IMR-90 (cell line): ENCODE data around the gene TTF1. TPM values are rescaled to one million over a fixed set of nuclear protein-coding genes. Genes with fewer than 3 reads are reported as not detected.

Experiments
- ATAC-seq: fragments of 200-7000 bp; cut with Tn5 transposase; 2 replicates; pipeline ENCODE4 v1.9.1; 2020; ENCODE audit warnings: low read depth, mild to moderate bottlenecking, moderate library complexity
- BruUV-seq: library from RNA; stranded (reverse); fragments of 400-500 nt; replicated peaks from 2 replicates; lab custom pipeline; 2021; lab: Mats Ljungman, UMichigan
- CTCF ChIA-PET: fragments of 300-600 bp; formaldehyde crosslinking; extraction: SDS; loops from one replicate; lab custom pipeline; 2021; ENCODE audit warnings: antibody characterized with exemption; lab: Yijun Ruan, JAX
- POLR2A ChIA-PET: fragments of 300-600 bp; sonication (Branson Sonifier 250); formaldehyde crosslinking; loops from one replicate; lab custom pipeline; 2022; ENCODE audit warnings: antibody characterized with exemption; ENCODE audit not compliant: unreplicated experiment; lab: Charles Lee
- DNase-seq: peaks from one replicate; pipeline ENCODE4 v3.0.0; 2013
- H2AFZ ChIP-seq: replicated peaks from 2 replicates; pipeline ENCODE3; 2013; ENCODE audit warnings: low read length, mild to moderate bottlenecking; ENCODE audit not compliant: poor library complexity
- H2AK5ac ChIP-seq: 2 replicates; pipeline ENCODE4 v1.6.1; 2013; ENCODE audit warnings: low read depth, low read length, inconsistent platforms
- H2AK9ac ChIP-seq: replicated peaks from 2 replicates; pipeline ENCODE3; 2013; ENCODE audit warnings: mild to moderate bottlenecking, low read depth, low read length, moderate library complexity; ENCODE audit not compliant: poor library complexity
- H2BK120ac ChIP-seq: 2 replicates; pipeline ENCODE4 v1.6.1; 2013; ENCODE audit warnings: low read depth, low read length, inconsistent platforms
- H2BK15ac ChIP-seq: 3 replicates; pipeline ENCODE4 v1.6.1; 2013; ENCODE audit warnings: low read depth, low read length, inconsistent platforms
- H2BK20ac ChIP-seq: 2 replicates; pipeline ENCODE4 v1.6.1; 2013; ENCODE audit warnings: low read depth, mild to moderate bottlenecking, inconsistent platforms, low read length, moderate library complexity
- H2BK5ac ChIP-seq: 2 replicates; pipeline ENCODE4 v1.6.1; 2013; ENCODE audit warnings: mild to moderate bottlenecking, low read depth, low read length, inconsistent platforms; ENCODE audit not compliant: poor library complexity, severe bottlenecking
- H3K14ac ChIP-seq: replicated peaks from 2 replicates; pipeline ENCODE4 v1.6.1; 2013; ENCODE audit warnings: low read depth, low read length, inconsistent platforms
- H3K18ac ChIP-seq: 2 replicates; pipeline ENCODE4 v1.6.1; 2013; ENCODE audit warnings: low read depth, low read length, control low read depth
- H3K23ac ChIP-seq: 2 replicates; pipeline ENCODE4 v1.6.1; 2013; ENCODE audit warnings: low read depth, low read length, inconsistent platforms
- H3K27ac ChIP-seq: 2 replicates; pipeline ENCODE4 v1.5.1; 2013; ENCODE audit warnings: mild to moderate bottlenecking, control low read depth, low read length; ENCODE audit not compliant: insufficient read depth
- H3K27me3 ChIP-seq: 2 replicates; pipeline ENCODE4 v1.6.1; 2013; ENCODE audit warnings: low read length; ENCODE audit not compliant: control insufficient read depth, insufficient read depth
- H3K36me3 ChIP-seq: 2 replicates; pipeline ENCODE4 v1.6.1; 2013; ENCODE audit warnings: low read length, mixed read lengths; ENCODE audit not compliant: control insufficient read depth, insufficient read depth
- H3K4ac ChIP-seq: 2 replicates; pipeline ENCODE4 v1.6.1; 2013; ENCODE audit warnings: low read depth, low read length, inconsistent platforms
- H3K4me1 ChIP-seq: 2 replicates; pipeline ENCODE4 v1.6.1; 2013; ENCODE audit warnings: low read length, mixed read lengths; ENCODE audit not compliant: control insufficient read depth, insufficient read depth
- H3K4me2 ChIP-seq: 2 replicates; pipeline ENCODE4 v1.6.1; 2013; ENCODE audit warnings: low read depth, mild to moderate bottlenecking, control low read depth, low read length, moderate library complexity
- H3K4me3 ChIP-seq: 2 replicates; pipeline ENCODE4 v1.5.1; 2013; ENCODE audit warnings: low read depth, mild to moderate bottlenecking, control low read depth, low read length, moderate library complexity; ENCODE audit not compliant: insufficient read depth
- H3K56ac ChIP-seq: 2 replicates; pipeline ENCODE4 v1.6.1; 2013; ENCODE audit warnings: low read length, inconsistent platforms; ENCODE audit not compliant: insufficient read depth; ENCODE audit errors: extremely low read depth
- H3K79me1 ChIP-seq, 2 experiments: 2 replicates each; pipeline ENCODE4 v1.6.1; 2013; ENCODE audit warnings: low read length in 2 of 2, inconsistent platforms in 1 of 2, low read depth in 1 of 2
- H3K9ac ChIP-seq: 2 replicates; pipeline ENCODE4 v1.6.1; 2013; ENCODE audit warnings: low read depth, low read length, control low read depth
- H3K9me1 ChIP-seq: 2 replicates; pipeline ENCODE4 v1.6.1; 2013; ENCODE audit warnings: low read length, inconsistent platforms; ENCODE audit not compliant: insufficient read depth
- H3K9me3 ChIP-seq: 2 replicates; pipeline ENCODE4 v1.6.1; 2013; ENCODE audit warnings: low read length; ENCODE audit not compliant: control insufficient read depth, insufficient read depth
- H4K20me1 ChIP-seq: 2 replicates; pipeline ENCODE4 v1.6.1; 2013; ENCODE audit warnings: low read length, inconsistent platforms; ENCODE audit not compliant: insufficient read depth
- H4K5ac ChIP-seq: 2 replicates; pipeline ENCODE4 v1.6.1; 2013; ENCODE audit warnings: mild to moderate bottlenecking, low read depth, low read length, control low read depth
- H4K8ac ChIP-seq, 2 experiments: 2 replicates each; pipeline ENCODE4 v1.6.1; 2013; ENCODE audit warnings: low read depth in 2 of 2, low read length in 2 of 2, control low read depth in 1 of 2, inconsistent platforms in 1 of 2
- H4K91ac ChIP-seq: 2 replicates; pipeline ENCODE4 v1.6.1; 2013; ENCODE audit warnings: low read depth, low read length, inconsistent platforms; ENCODE audit not compliant: insufficient read depth
- BHLHE40 ChIP-seq: fragments of 150-350 bp; IDR thresholded peaks from 2 replicates; pipeline ENCODE4 v1.6.1; 2016; ENCODE audit warnings: mild to moderate bottlenecking, low read depth, low read length
- CEBPB ChIP-seq: IDR thresholded peaks from 2 replicates; pipeline ENCODE4 v1.6.1; 2012; ENCODE audit warnings: low read depth, low read length, improper control_type of control experiment
- CHD1 ChIP-seq: IDR thresholded peaks from 2 replicates; pipeline ENCODE4 v1.6.1; 2012; ENCODE audit warnings: low read depth, low read length, improper control_type of control experiment
- CTCF ChIP-seq: conservative IDR thresholded peaks from 2 replicates; pipeline ENCODE4 v1.5.1; 2012; ENCODE audit warnings: mild to moderate bottlenecking, low read depth, low read length, improper control_type of control experiment
- ELK1 ChIP-seq: fragments of 150-350 bp; IDR thresholded peaks from 2 replicates; pipeline ENCODE4 v1.6.1; 2016; ENCODE audit warnings: low read depth, mild to moderate bottlenecking, low read length, moderate library complexity, borderline replicate concordance
- FOS ChIP-seq: fragments of 150-350 bp; IDR thresholded peaks from 2 replicates; pipeline ENCODE4 v1.6.1; 2016; ENCODE audit warnings: low read depth, low read length
- MAFK ChIP-seq: IDR thresholded peaks from 2 replicates; pipeline ENCODE4 v1.6.1; 2012; ENCODE audit warnings: low read depth, low read length, improper control_type of control experiment
- MAZ ChIP-seq: IDR thresholded peaks from 2 replicates; pipeline ENCODE4 v1.6.1; 2012; ENCODE audit warnings: low read depth, mild to moderate bottlenecking, low read length, improper control_type of control experiment, moderate library complexity, borderline replicate concordance
- MXI1 ChIP-seq: IDR thresholded peaks from 2 replicates; pipeline ENCODE4 v1.6.1; 2012; ENCODE audit warnings: low read depth, mild to moderate bottlenecking, low read length, moderate library complexity, borderline replicate concordance
- NFE2L2 ChIP-seq: fragments of 150-350 bp; IDR thresholded peaks from 2 replicates; pipeline ENCODE4 v1.6.1; 2016; ENCODE audit warnings: low read depth, mild to moderate bottlenecking, low read length
- POLR2A ChIP-seq: IDR thresholded peaks from 2 replicates; pipeline ENCODE4 v1.6.1; 2012; ENCODE audit warnings: mild to moderate bottlenecking, low read depth, low read length
- RAD21 ChIP-seq: IDR thresholded peaks from 2 replicates; pipeline ENCODE4 v1.6.1; 2012; ENCODE audit warnings: low read length, improper control_type of control experiment
- RCOR1 ChIP-seq: IDR thresholded peaks from 2 replicates; pipeline ENCODE4 v1.6.1; 2012; ENCODE audit warnings: mild to moderate bottlenecking, low read length, improper control_type of control experiment; ENCODE audit not compliant: insufficient replicate concordance
- RFX5 ChIP-seq: IDR thresholded peaks from 2 replicates; pipeline ENCODE4 v1.8.0; 2012; ENCODE audit warnings: low read depth, mild to moderate bottlenecking, low read length, moderate library complexity
- SMC3 ChIP-seq: fragments of 150-350 bp; IDR thresholded peaks from 2 replicates; pipeline ENCODE4 v1.6.1; 2016; ENCODE audit warnings: low read depth, mild to moderate bottlenecking, antibody characterized with exemption, low read length, moderate library complexity
- USF2 ChIP-seq: fragments of 150-350 bp; IDR thresholded peaks from 2 replicates; pipeline ENCODE4 v1.6.1; 2017; ENCODE audit warnings: mild to moderate bottlenecking, antibody characterized with exemption, low read length, low read depth
- WGBS, 2 experiments: methylation state at CpG; one replicate each; pipeline versions ENCODE4 v1.1.5 to v1.1.7; 2013; ENCODE audit warnings: missing lambda C conversion rate in 2 of 2; ENCODE audit not compliant: insufficient read length in 1 of 2; ENCODE audit errors: extremely low coverage in 2 of 2; 5-methylcytosine and 5-hydroxymethylcytosine counted together
- dilution Hi-C: fragments of 300-500 bp; cut with HindIII; formaldehyde crosslinking; loops from one replicate; pipeline ENCODE4 v1.14.3; 2018; ENCODE audit warnings: low sequenced_read_pairs; ENCODE audit not compliant: unreplicated experiment
- in situ Hi-C: fragments of 300-500 bp; cut with MboI; formaldehyde crosslinking; loops from 3 replicates; pipeline ENCODE4 v1.14.3; 2019; ENCODE audit warnings: low sequenced_read_pairs, inconsistent platforms, mixed read lengths
- intact Hi-C: fragments of 100-400 bp; cut with micrococcal nuclease; formaldehyde crosslinking; loops from 2 replicates; pipeline ENCODE4 v1.10.0; 2022
- polyA plus RNA-seq, 3 experiments: library from polyadenylated mRNA; depleted of rRNA; stranded (reverse); fragments of >200 nt; gene quantifications; 2 replicates each; pipeline ENCODE4 v1.2.3, GENCODE V29; 2012; ENCODE audit warnings: low replicate concordance in 1 of 3
- total RNA-seq: library from RNA; depleted of rRNA; stranded (reverse); fragments of >200 nt; gene quantifications from 2 replicates; pipeline ENCODE4 v1.2.3, GENCODE V29; 2012

The TTF1 gene
- total and polyA plus RNA-seq, 2 of the 4 experiments (the other 2 are of a cell fraction) = 6.5 to 12.0 TPM

- Histone ChIP-seq H2BK15ac (no peak overlapping the region), H2BK120ac (no peak overlapping the region), H3K56ac (no peak overlapping the region), H2AFZ (no peak overlapping the region), H3K79me1 (no peaks in the 10 kb centered on the region), H3K9me1 (no peaks in the 10 kb centered on the region), H4K5ac (no peak overlapping the region), H2BK5ac (no peak overlapping the region), H4K91ac (no peak overlapping the region), H2AK9ac (no peak overlapping the region), H3K4me3 (no peak overlapping the region), H4K8ac (no peak overlapping the region), H3K27ac (no peak overlapping the region), H3K9me3 (0 out of 2 replicates have a peak, but pooled peaks cover 1% of the 10 kb centered on the region), H3K23ac (no peak overlapping the region), H2BK20ac (no peak overlapping the region), H3K4ac (no peak overlapping the region), H3K18ac (no peak overlapping the region), H3K4me2 (no peak overlapping the region), H4K20me1 (no peaks in the 10 kb centered on the region), H3K27me3 (peaks cover 52% of the 10 kb centered on the region), H3K14ac (no peak overlapping the region), H3K9ac (no peak overlapping the region), H3K4me1 (no peaks in the 10 kb centered on the region), H3K36me3 (no peaks in the 10 kb centered on the region), H2AK5ac (no peak overlapping the region)
- 73% methylated on average over 2 of the region's 5 CpGs; no CpG with 5 or more reads in 1 of the 2 experiments for whole genome bisulfite sequencing, 2 experiments
- intact Hi-C loops = no loop called here
- ATAC-seq (no peak), DNase-seq (no peak)
- in situ Hi-C loops = loop anchor here (5.0 kb wide), 1 partner anchor 144 kb away; no protein-coding TSS in a partner anchor
- ChIA-PET POLR2A (no interaction called here), CTCF (no interaction called here)
- no TSS peak for BruUV-seq
- TF ChIP-seq CTCF (no peak), NFE2L2 (no peak), MAFK (no peak), RFX5 (no peak), CHD1 (no peak), BHLHE40 (no peak), CEBPB (no peak), SMC3 (no peak), MXI1 (no peak), FOS (no peak), MAZ (no peak), ELK1 (no peak), RCOR1 (no peak), USF2 (no peak), POLR2A (no peak), RAD21 (no peak)
- dilution Hi-C loops = no loop called here
Measured at GRCh38 chr9:132423503-132423902, 16.9 kb upstream of the TTF1 start.
